OCI-M2 (cell line): Measurements from ENCODE around the gene TPP1.

Experiments used
- DNase-seq: peaks from one replicate; lab custom pipeline; 2025; ENCODE audit not compliant: unreplicated experiment; lab: John Stamatoyannopoulos, UW

TPP1 gene

GRCh38 chr11:6596239-6596877 lies 22.9 kb downstream of the TPP1 start:
- DNase-seq: no peak

DNA sequence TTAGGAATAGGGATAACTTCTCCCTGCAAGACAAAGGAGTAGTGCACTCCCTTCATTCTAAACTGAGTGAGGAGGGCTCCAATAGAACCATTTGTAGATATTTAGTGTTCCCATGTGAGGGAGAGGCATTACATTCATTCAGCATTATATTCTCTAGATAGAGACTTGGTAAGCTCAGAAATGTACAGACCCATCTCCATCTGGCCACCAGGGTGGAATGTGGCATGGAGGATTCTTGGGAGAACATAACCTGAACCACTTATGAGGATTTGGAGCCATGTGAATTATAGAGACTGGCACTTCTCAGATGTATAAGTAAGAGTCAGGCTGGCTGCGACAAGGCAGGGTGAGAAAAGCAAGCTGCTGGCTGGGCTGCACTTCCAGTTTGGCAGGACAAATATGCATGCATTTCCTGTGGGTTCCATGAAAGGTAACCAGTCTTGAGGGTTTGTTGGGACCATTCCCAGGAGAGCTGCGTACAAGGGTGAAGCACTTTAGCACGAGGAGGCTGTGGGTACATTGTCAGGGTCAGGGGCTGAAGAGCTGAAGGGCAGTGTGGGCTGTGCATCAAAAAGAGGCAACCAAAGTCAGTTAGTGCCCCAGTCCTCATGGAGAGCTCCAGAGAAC lies 25.0 kb downstream of the TPP1 start:
- no peak for DNase-seq

DNA sequence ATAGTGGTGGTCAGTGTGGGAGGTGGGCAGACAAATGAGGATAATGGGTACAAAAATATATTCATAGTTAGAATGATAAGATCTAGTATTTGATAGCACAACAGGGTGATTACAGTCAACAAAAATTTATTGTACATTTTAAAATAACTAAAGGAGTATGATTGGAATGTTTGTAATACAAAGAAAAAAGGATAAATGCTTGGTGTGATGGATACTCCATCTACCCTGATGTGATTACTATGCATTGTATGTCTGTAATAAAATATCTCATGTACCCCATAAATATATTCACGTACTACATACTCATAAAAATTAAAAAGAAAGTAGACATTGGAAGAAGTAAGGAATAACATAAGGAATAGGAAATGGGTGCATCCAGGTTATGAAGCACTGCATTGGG lies 31.2 kb downstream of the TPP1 start:
- no peak for DNase-seq

GRCh38 chr11:6587360-6587953 lies 31.8 kb downstream of the TPP1 start:
- DNase-seq: no peak

DNA sequence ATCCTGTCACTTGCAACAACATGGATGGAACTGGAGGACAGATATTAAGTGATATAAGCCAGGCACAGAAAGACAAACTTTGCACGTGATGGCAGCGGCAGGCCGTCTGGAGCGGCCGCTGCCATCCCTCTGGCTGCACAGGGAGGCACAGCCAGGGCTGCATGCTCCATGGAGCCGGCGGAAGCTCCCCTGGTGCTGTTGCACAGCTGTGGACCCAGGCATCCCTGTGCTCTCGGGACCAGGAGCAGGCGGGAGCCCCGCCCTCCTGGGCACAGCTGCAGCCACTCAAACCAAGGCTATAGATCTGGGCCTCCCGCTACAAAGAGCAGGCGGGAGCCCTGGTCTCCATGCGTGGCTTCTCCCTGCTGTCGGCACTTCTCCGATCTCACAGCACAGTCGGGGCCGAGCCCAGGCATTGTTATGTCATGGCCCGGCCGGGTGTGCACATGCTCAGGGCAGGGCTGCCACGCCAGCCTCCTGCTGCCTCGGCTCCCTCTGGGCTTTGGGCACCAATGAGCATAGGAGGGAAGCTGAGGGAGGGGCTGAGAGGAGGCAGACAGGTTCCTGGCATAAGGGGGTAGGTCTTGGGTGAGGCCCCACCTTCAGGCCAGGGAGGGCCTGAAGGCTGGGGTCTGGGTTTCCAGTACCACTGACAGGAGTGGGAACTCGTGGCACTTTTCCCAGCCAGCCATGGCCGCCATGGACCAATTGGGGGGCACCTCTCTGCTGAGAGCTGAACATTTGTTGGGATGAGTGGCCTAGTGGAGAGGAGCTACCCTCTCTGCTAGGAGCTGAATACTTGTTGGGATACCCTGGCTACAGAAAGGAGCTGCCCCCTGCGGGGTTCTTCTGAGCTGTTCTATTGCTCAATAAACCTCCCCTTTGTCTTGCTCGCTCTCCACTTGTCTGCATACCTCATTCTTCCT lies 32.5 kb downstream of the TPP1 start:
- DNase-seq: no peak

DNA sequence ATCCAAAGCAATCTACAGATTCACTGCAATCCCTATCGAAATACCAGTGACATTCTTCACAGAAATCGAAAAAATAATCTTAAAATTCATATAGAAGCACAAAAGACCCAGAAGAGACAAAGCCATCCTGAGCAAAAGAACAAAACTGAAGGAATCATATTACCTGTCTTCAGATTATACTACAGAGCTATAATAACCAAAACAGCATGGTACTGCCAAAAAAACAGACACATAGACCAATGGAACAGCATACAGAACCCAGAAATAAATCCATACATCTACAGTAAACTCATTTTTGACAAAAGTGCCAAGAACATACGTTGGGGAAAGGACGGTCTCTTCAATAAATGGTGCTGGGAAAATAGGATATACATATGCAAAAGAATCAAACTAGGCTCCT lies 34.7 kb downstream of the TPP1 start:
- no peak for DNase-seq

GRCh38 chr11:6583584-6583983 lies 35.6 kb downstream of the TPP1 start:
- DNase-seq: no peak

DNA sequence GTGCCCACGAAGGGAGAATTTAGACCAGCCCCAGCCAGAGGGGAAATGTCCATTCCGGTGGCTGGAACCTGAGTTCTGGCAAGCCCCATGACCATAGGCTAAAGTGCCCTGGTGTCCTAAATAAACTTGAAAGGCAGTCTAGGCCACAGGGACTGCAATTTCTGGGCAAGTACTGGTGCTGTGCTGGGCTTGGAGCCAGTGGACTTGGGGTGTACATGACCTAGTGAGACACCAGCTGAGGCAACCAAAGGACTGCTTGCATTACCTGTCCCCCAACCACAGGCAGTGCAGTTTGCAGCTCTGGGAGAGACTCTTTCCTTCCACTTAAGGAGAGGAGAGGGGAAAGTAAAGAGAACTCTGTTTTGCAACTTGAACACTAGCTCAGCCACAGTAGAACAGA lies 39.5 kb downstream of the TPP1 start:
- DNase-seq: no peak

DNA sequence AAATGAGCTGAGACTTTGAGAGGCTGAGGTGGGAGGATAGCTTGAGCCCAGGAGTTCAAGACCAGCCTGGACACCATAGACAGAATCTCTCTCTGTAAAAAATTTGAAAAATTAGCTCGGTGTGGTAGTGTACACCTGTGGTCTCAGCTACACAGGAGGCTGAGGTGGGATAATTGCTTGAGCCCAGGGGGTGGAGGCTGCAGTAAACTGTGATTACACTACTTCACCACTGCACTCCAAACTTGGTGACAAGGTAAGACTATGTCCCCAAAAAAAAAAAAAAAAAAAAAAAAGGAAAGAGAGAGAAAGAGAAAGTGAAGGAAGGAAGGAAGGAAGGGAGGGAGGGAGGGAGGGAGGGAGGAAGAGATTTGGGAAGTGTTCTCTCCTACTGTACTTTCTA lies 41.1 kb downstream of the TPP1 start:
- DNase-seq: no peak

GRCh38 chr11:6576471-6577373 lies 42.5 kb downstream of the TPP1 start:
- no peak for DNase-seq

DNA sequence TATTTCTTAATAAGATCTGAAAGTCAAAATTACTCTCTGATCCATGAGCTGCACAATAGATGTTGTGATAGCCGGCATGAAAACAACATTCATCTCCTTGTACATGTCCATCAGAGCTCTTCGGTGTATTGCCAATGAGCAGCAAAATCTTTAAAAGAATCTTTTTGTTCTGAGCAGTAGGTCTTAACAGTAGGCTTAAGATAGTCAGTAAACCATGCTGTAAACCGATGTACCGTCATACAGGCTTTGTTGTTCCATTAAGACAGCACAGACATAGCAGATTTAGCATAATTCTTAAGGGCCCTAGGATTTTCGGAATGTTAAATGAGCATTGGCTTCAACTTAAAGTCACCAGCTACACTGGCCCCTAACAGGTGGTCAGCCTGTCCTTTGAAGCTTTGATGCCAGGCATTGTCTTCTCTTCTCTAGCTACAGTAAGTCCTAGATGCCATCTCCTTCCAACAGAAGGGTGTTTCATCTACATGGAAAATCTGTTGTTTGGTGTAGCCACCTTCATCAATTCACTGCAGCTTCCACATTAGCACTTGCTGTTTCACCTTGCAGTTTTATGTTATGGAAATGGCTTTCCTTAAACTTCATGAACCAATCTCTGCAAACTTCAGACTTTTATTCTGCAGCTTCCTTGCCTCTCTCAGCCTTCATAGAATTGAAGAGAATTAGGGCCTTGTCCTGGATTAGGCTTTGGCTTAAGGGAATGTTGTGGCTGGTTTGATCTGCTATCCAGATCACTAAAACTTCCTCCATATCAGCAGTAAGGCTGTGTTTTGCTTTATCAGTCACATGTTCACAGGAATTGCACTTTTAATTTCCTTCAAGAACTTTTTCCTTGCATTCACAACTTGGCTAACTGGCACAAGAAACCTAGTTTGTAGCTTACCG lies 44.2 kb downstream of the TPP1 start:
- DNase-seq: no peak

- no peak for DNase-seq
These were observed 47.0 kb downstream of the TPP1 start for GRCh38 chr11:6572215-6572614.

DNA sequence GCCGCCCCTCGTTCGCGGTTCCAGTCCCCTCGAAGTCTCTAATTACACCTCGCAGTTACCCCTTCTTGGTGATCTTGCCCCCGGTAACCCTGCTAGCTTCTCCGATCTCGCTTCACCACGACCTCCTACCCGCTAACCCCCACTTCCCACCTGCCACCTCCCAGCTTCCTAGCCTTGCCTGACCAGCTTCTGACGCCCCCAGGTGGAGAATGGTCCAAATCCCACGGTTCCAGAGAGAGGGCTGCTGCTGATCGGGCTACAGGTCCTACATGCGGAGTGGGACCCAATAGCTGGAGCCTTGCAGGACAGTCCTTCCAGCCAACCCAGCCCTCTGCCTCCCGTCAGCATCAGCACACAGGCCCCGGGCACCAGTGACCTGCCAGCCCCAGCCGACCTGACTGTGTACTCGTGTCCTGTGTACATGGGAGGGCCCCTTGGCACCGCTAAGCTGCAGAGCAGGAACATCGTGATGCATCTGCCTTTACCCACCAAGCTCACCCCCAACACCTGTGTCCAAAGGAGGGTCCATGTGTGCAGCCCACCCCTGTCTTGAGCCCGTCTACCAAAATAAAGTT lies 47.7 kb downstream of the TPP1 start:
- DNase-seq: no peak

GRCh38 chr11:6570691-6571427 lies 48.4 kb downstream of the TPP1 start:
- no peak for DNase-seq

DNA sequence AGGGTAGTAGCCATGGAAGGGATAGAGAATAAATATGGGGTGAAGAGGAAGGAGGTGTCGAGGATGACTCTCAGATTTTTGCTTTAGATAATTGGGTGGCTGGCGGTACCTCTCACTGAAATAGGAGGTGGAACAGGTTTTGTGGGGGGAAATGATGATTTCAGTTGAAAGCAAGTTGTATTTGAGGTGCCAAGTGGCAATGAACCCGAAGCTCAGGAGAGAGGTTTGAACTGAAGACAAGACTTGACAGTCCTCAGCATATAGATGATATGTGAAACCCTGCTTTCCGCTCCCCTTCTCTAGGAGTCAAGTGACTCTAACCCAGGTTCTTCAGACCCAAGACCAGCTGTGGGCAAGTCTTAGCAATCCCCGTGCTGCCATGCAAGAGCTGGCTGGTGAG lies 49.5 kb downstream of the TPP1 start:
- DNase-seq: no peak

GRCh38 chr11:6568191-6568918 lies 50.9 kb downstream of the TPP1 start:
- DNase-seq: no peak

DNA sequence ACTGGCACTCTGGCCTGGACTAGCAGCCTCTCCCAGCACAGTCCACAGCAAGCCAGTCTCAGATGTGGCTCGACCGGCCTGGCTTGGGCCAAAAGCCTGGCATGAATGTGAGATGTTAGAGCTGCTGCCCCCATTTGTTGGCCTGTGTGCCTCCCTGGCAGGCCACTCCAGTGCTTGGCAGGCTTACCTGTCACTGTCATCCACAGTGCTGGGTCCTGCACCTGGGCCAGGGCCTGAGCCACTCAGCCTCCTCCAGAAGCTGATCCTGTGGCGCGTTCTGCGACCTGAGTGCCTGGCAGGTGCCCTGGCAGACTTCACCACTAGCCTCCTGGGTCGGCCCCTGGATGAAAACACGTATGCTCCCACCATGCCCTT lies 51.9 kb downstream of the TPP1 start:
- no peak for DNase-seq
